Caco-2 (cell line): ENCODE data around the gene DCAF11. TPM values are rescaled to one million over a fixed set of nuclear protein-coding genes. Genes with fewer than 3 reads are reported as not detected.
A peak's percentile ranks its signal among the peaks of the same experiment; 100 is the strongest.

Experiments
- BruUV-seq: library from RNA; stranded (reverse); fragments of 400-500 nt; replicated peaks from 2 replicates; lab custom pipeline; 2021; lab: Mats Ljungman, UMichigan
- CTCF ChIA-PET: fragments of 300-600 bp; sonication (Branson Sonifier 250); formaldehyde crosslinking; loops from one replicate; lab custom pipeline; 2022; ENCODE audit warnings: antibody characterized with exemption; lab: Charles Lee
- POLR2A ChIA-PET: fragments of 300-600 bp; sonication (Branson Sonifier 250); formaldehyde crosslinking; loops from one replicate; lab custom pipeline; 2022; ENCODE audit warnings: antibody characterized with exemption; lab: Charles Lee
- DNase-seq, 2 experiments: peaks; one replicate each; pipeline versions ENCODE4 v3.0.0 to v3.0.0-alpha.2; 2020 to 2022
- H3K27me3 ChIP-seq: replicated peaks from 2 replicates; pipeline ENCODE4 v1.6.0; 2011; ENCODE audit warnings: low read length; ENCODE audit not compliant: control insufficient read depth, insufficient read depth
- H3K36me3 ChIP-seq: 2 replicates; pipeline ENCODE4 v1.5.1; 2011; ENCODE audit warnings: low read length; ENCODE audit not compliant: control insufficient read depth, insufficient read depth
- H3K4me1 ChIP-seq: fragments of 250-450 bp; sonication (Bioruptor Pico); 2 replicates; pipeline ENCODE4 v1.5.1; 2020; ENCODE audit warnings: mild to moderate bottlenecking
- H3K4me3 ChIP-seq: 2 replicates; pipeline ENCODE4 v1.5.1; 2011; ENCODE audit warnings: low read depth, mild to moderate bottlenecking, control low read depth, low read length
- H3K9me3 ChIP-seq: fragments of 250-450 bp; sonication (Bioruptor Pico); 2 replicates; pipeline ENCODE4 v1.5.1; 2020; ENCODE audit warnings: mild to moderate bottlenecking, moderate library complexity
- H3K27ac Mint-ChIP-seq: one replicate; pipeline ENCODE4 v1.8.0; 2022; ENCODE audit warnings: mixed read lengths; ENCODE audit not compliant: unreplicated experiment
- H3K27me3 Mint-ChIP-seq: one replicate; pipeline ENCODE4 v1.8.0; 2022; ENCODE audit warnings: mixed read lengths; ENCODE audit not compliant: insufficient read depth, unreplicated experiment
- H3K36me3 Mint-ChIP-seq: one replicate; pipeline ENCODE4 v1.8.0; 2022; ENCODE audit warnings: mild to moderate bottlenecking, mixed read lengths; ENCODE audit not compliant: insufficient read depth, unreplicated experiment
- H3K4me1 Mint-ChIP-seq: one replicate; pipeline ENCODE4 v1.8.0; 2022; ENCODE audit warnings: low read depth, mixed read lengths; ENCODE audit not compliant: unreplicated experiment
- H3K4me3 Mint-ChIP-seq: one replicate; pipeline ENCODE4 v1.8.0; 2022; ENCODE audit warnings: mild to moderate bottlenecking, moderate library complexity, mixed read lengths; ENCODE audit not compliant: unreplicated experiment
- H3K9me3 Mint-ChIP-seq: one replicate; pipeline ENCODE4 v1.8.0; 2022; ENCODE audit warnings: mixed read lengths; ENCODE audit not compliant: unreplicated experiment
- intact Hi-C: fragments of 100-400 bp; cut with micrococcal nuclease; formaldehyde crosslinking; loops from one replicate; pipeline ENCODE4 v1.10.0; 2022; ENCODE audit not compliant: unreplicated experiment
- total RNA-seq: library from RNA; stranded (reverse); gene quantifications from 2 replicates; pipeline ENCODE4 v1.2.3, GENCODE V29; 2022
- TF ChIP-seq, protein P1 (sequence below), 2 experiments: fragments of 200-600 bp in 1 of 2; IDR thresholded peaks; 1 replicate in 1 of 2; 2 replicates in 1 of 2; pipeline versions ENCODE4 v1.5.1 to v1.8.0; 2011 to 2022; ENCODE audit warnings: antibody characterized with exemption in 1 of 2, control low read depth in 1 of 2, inconsistent platforms in 1 of 2, low read depth in 1 of 2, low read length in 1 of 2, mild to moderate bottlenecking in 1 of 2, moderate library complexity in 1 of 2; ENCODE audit not compliant: insufficient read depth in 1 of 2, severe bottlenecking in 1 of 2, unreplicated experiment in 1 of 2

The DCAF11 gene
- total RNA-seq, 1 experiment from 2014 or later, result 65.9 TPM

DNA sequence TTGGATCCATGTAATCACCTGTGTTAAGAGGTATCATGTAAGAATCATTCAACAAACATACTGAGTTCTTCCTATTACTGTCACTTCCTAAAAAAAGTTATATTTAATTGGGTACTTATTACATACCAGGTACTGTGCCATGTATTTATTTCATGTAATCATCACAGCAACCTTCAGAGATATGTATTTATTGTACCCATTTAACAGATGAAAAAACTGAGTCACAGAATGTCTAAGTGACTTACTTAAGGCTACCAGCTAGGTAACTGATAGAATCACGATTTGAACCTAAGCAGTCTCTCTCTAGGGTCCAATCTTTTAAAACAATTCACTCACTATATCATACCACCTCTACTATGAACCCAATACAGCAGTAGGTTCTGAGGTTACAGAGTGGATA lies 29.9 kb downstream of the DCAF11 start:
- H3K4me1 ChIP-seq, result peaks cover 6% of the 10 kb centered on the region
- H3K4me1 Mint-ChIP-seq, result peaks cover 23% of the 10 kb centered on the region
- peaks cover 45% of the 10 kb centered on the region for H3K36me3 Mint-ChIP-seq
- no TSS peak for BruUV-seq
- POLR2A ChIA-PET, result no interaction called here
- peaks cover 2% of the 10 kb centered on the region; the same call in 1 of the 2 replicates for H3K36me3 ChIP-seq
- no peak overlapping the region for H3K4me3 Mint-ChIP-seq
- no peak for DNase-seq
- no peak overlapping the region for H3K4me3 ChIP-seq
- H3K9me3 Mint-ChIP-seq, result no peaks in the 10 kb centered on the region
- H3K27me3 ChIP-seq, result no peaks in the 10 kb centered on the region
- CTCF ChIA-PET, result no interaction called here
- intact Hi-C loops, result no loop called here
- no peaks in the 10 kb centered on the region for H3K9me3 ChIP-seq
- H3K27ac Mint-ChIP-seq, result no peak overlapping the region
- no peaks in the 10 kb centered on the region for H3K27me3 Mint-ChIP-seq
- TF ChIP-seq, protein P1, sequence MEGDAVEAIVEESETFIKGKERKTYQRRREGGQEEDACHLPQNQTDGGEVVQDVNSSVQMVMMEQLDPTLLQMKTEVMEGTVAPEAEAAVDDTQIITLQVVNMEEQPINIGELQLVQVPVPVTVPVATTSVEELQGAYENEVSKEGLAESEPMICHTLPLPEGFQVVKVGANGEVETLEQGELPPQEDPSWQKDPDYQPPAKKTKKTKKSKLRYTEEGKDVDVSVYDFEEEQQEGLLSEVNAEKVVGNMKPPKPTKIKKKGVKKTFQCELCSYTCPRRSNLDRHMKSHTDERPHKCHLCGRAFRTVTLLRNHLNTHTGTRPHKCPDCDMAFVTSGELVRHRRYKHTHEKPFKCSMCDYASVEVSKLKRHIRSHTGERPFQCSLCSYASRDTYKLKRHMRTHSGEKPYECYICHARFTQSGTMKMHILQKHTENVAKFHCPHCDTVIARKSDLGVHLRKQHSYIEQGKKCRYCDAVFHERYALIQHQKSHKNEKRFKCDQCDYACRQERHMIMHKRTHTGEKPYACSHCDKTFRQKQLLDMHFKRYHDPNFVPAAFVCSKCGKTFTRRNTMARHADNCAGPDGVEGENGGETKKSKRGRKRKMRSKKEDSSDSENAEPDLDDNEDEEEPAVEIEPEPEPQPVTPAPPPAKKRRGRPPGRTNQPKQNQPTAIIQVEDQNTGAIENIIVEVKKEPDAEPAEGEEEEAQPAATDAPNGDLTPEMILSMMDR (IDR thresholded peaks at IDR 0.05; ENCODE audit: insufficient read depth in 1 of 2, low read depth in 1 of 2, low read length in 1 of 2, severe bottlenecking in 1 of 2, unreplicated experiment in 1 of 2), result no peak

DNA sequence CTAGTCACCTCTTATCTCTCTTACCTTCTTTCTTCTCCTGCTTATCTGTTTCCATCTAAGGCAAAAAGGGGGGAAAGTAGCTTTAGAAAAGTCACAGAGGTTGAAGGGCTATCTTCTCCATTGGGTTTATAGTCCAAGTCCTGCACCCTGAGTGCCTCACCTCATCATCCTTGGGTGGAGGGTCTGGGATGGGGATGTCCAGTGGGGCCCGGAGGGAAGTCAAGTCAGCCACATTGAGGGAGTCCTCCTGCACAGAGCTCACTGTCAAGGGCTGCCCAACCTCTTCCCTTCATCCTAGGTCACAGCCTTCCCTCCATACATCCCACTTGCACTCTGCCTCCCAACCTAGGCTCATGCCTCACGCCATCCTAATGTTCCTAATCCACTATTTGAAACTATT lies 30.6 kb downstream of the DCAF11 start:
- Histone ChIP-seq H3K36me3 (peaks cover 5% of the 10 kb centered on the region; the same call in 1 of the 2 replicates), H3K9me3 (no peaks in the 10 kb centered on the region), H3K4me1 (peaks cover 6% of the 10 kb centered on the region), H3K4me3 (no peak overlapping the region), H3K27me3 (no peaks in the 10 kb centered on the region)
- peak overlapping the region; percentile 92 for H3K4me3 Mint-ChIP-seq
- TF ChIP-seq, protein P1 (IDR thresholded peaks at IDR 0.05; ENCODE audit: insufficient read depth in 1 of 2, low read depth in 1 of 2, low read length in 1 of 2, severe bottlenecking in 1 of 2, unreplicated experiment in 1 of 2), result no peak
- H3K9me3 Mint-ChIP-seq, result no peaks in the 10 kb centered on the region
- intact Hi-C loops, result no loop called here
- POLR2A ChIA-PET, result interaction anchor here (2.7 to 2.8 kb wide), 2 partner anchors 9 to 31 kb away, joined by 21 to 46 read pairs; partner anchors contain the start of genes DCAF11, NRL and PSME1
- H3K27ac Mint-ChIP-seq, result no peak overlapping the region
- no peaks in the 10 kb centered on the region for H3K27me3 Mint-ChIP-seq
- peaks cover 46% of the 10 kb centered on the region for H3K36me3 Mint-ChIP-seq
- H3K4me1 Mint-ChIP-seq, result peaks cover 18% of the 10 kb centered on the region
- BruUV-seq, result no TSS peak
- CTCF ChIA-PET, result interaction anchor here (1.8 to 4.1 kb wide), 3 partner anchors 16 to 36 kb away, joined by 12 to 47 read pairs (median 17); partner anchors contain the start of genes DCAF11, IRF9 and NRL
- no peak for DNase-seq

DNA sequence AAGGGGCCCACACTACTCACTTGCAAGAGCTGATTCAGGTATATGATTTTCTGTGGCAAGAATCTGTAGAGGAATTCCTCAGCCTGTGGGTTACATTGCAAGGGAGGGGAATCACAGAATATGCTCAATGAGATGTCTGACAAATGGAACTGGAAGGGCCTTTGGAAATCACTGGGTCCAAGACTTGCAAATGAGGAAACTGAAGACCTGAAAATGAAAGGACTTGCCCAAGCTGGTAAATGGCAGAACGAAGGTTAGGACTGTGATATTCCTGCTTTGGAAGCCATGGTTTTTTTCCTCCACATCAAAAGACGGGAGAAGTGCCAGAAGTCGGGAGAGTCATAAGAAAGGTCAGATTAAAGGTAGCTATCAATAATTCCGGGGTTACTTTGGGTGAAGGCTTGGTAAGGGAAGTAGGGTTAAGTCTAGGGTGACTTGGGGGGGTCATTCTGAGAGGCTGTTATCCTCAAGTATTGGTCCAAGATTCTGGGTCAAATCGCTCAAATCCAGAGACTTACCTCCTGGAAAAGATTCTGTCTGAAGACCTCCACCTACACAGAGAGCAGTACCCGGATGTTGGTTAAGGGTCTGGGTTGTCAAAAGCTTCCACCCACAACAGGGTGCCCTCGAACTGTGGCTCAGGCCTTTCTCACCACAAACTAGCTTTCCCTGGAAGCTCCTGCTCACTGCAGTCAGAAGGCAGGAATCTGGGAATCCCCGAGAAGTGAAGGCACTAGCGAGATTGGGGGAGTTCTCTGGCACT lies 31.3 kb downstream of the DCAF11 start:
- intact Hi-C loops, result loop anchor here (1.0 kb wide), 2 partner anchors 31 to 42 kb away; partner anchors contain the start of gene IPO4
- Histone ChIP-seq H3K4me1 (peaks cover 6% of the 10 kb centered on the region), H3K27me3 (no peaks in the 10 kb centered on the region), H3K9me3 (no peaks in the 10 kb centered on the region), H3K4me3 (peak overlapping the region; percentile 95), H3K36me3 (peaks cover 5% of the 10 kb centered on the region; the same call in 1 of the 2 replicates)
- peaks cover 47% of the 10 kb centered on the region for H3K36me3 Mint-ChIP-seq
- H3K27me3 Mint-ChIP-seq, result no peaks in the 10 kb centered on the region
- H3K27ac Mint-ChIP-seq, result peak overlapping the region; percentile 65
- DNase-seq, result no peak
- BruUV-seq, result TSS peak; percentile 55
- peak overlapping the region; percentile 92 for H3K4me3 Mint-ChIP-seq
- peaks cover 18% of the 10 kb centered on the region for H3K4me1 Mint-ChIP-seq
- TF ChIP-seq, protein P1 (IDR thresholded peaks at IDR 0.05; ENCODE audit: insufficient read depth in 1 of 2, low read depth in 1 of 2, low read length in 1 of 2, severe bottlenecking in 1 of 2, unreplicated experiment in 1 of 2), result no peak
- no peaks in the 10 kb centered on the region for H3K9me3 Mint-ChIP-seq
- ChIA-PET CTCF (interaction anchor here (1.0 to 4.1 kb wide), 7 partner anchors 10 to 186 kb away, joined by 4 to 47 read pairs (median 8); partner anchors contain the start of genes DCAF11, IRF9, NRL and PSME1), POLR2A (interaction anchor here (1.1 to 2.8 kb wide), 7 partner anchors 9 to 97 kb away, joined by 6 to 46 read pairs (median 14); partner anchors contain the start of genes CHMP4A, DCAF11, IRF9 and NRL)
